Measurements from ENCODE around the gene FAM227A.
"Not testable (repeated sequence)": the region's sequence is repeated elsewhere in the genome, so short reads cannot be mapped to it uniquely, and the experiment has no call there.

FAM227A gene

GRCh38 chr22:38657045-38657909 lies 1.1 kb upstream of the FAM227A start:
- DNase-seq, result no peak

GRCh38 chr22:38655519-38656255 lies 505 bp downstream of the FAM227A start:
- DNase-seq, result no peak

- DNase-seq, result no peak
Measured at GRCh38 chr22:38653741-38654140, 2.5 kb downstream of the FAM227A start.

GRCh38 chr22:38652859-38653258 lies 3.3 kb downstream of the FAM227A start:
- no peak for DNase-seq

- no peak for DNase-seq
Measured at GRCh38 chr22:38649841-38650522, 6.2 kb downstream of the FAM227A start.

GRCh38 chr22:38645430-38645829 lies 10.8 kb downstream of the FAM227A start:
- DNase-seq, result no peak

GRCh38 chr22:38644245-38644644 lies 11.9 kb downstream of the FAM227A start:
- not testable (repeated sequence) for DNase-seq

- DNase-seq, result no peak
Measured at GRCh38 chr22:38641476-38642040, 14.6 kb downstream of the FAM227A start.

- DNase-seq, result no peak
Measured at GRCh38 chr22:38638728-38639127, 17.5 kb downstream of the FAM227A start.

GRCh38 chr22:38638216-38638615 lies 18.0 kb downstream of the FAM227A start:
- no peak for DNase-seq

- DNase-seq, result no peak
Measured at GRCh38 chr22:38632528-38632927, 23.7 kb downstream of the FAM227A start.

GRCh38 chr22:38631724-38632123 lies 24.5 kb downstream of the FAM227A start:
- DNase-seq, result no peak

- no peak for DNase-seq
Measured at GRCh38 chr22:38629108-38629507, 27.1 kb downstream of the FAM227A start.

GRCh38 chr22:38628444-38628843 lies 27.7 kb downstream of the FAM227A start:
- DNase-seq, result no peak

GRCh38 chr22:38623351-38623750 lies 32.8 kb downstream of the FAM227A start:
- DNase-seq, result no peak

- no peak for DNase-seq
Measured at GRCh38 chr22:38618682-38619081, 37.5 kb downstream of the FAM227A start.

GRCh38 chr22:38618258-38618657 lies 37.9 kb downstream of the FAM227A start:
- DNase-seq, result no peak

- not testable (repeated sequence) for DNase-seq
Measured at GRCh38 chr22:38615064-38615405, 41.2 kb downstream of the FAM227A start.

- no peak for DNase-seq
Measured at GRCh38 chr22:38614332-38615063, 41.7 kb downstream of the FAM227A start.

GRCh38 chr22:38613588-38613987 lies 42.6 kb downstream of the FAM227A start:
- DNase-seq, result no peak

GRCh38 chr22:38612217-38613006 lies 43.8 kb downstream of the FAM227A start:
- no peak for DNase-seq

GRCh38 chr22:38611559-38611958 lies 44.6 kb downstream of the FAM227A start:
- DNase-seq, result no peak
